GM12878 (cell line): ENCODE measurements around the gene ALX4.

Experiments used
- POLR2A ChIP-seq: IDR thresholded peaks from 2 replicates; pipeline ENCODE4 v1.6.1; 2011; ENCODE audit warnings: low read depth, mild to moderate bottlenecking, low read length
- SMARCA5 ChIP-seq: fragments of 450-650 bp; IDR thresholded peaks from 2 replicates; pipeline ENCODE4 v1.6.1; 2017; ENCODE audit warnings: mild to moderate bottlenecking
- SPI1 ChIP-seq: IDR thresholded peaks from 2 replicates; pipeline ENCODE4 v1.6.1; 2011; ENCODE audit warnings: low read depth, mild to moderate bottlenecking, low read length, moderate library complexity, borderline replicate concordance; ENCODE audit not compliant: insufficient read depth
- TF ChIP-seq, protein P1 (sequence below): IDR thresholded peaks from 2 replicates; pipeline ENCODE4 v1.6.1; 2012; ENCODE audit warnings: low read depth, low read length, improper control_type of control experiment
- TF ChIP-seq, protein P2 (sequence below), 3 experiments: IDR thresholded peaks in 2 of 3; conservative IDR thresholded peaks in 1 of 3; 2 replicates each; pipeline ENCODE4 v1.5.1; 2011; ENCODE audit warnings: low read depth in 3 of 3, low read length in 3 of 3, mild to moderate bottlenecking in 3 of 3, control low read depth in 2 of 3, moderate library complexity in 2 of 3, inconsistent platforms in 1 of 3, mixed read lengths in 1 of 3; ENCODE audit not compliant: control insufficient read depth in 2 of 3, insufficient read depth in 1 of 3; ENCODE audit errors: extremely low read depth in 1 of 3
- TF ChIP-seq, protein P3 (sequence below): fragments of 450-650 bp; IDR thresholded peaks from 2 replicates; pipeline ENCODE4 v1.6.1; 2016; ENCODE audit warnings: mild to moderate bottlenecking
- TF ChIP-seq, protein P4 (sequence below): IDR thresholded peaks from 2 replicates; pipeline ENCODE4 v1.6.1; 2011; ENCODE audit warnings: low read depth, mild to moderate bottlenecking, low read length, moderate library complexity, borderline replicate concordance; ENCODE audit errors: extremely low read depth

DNA sequence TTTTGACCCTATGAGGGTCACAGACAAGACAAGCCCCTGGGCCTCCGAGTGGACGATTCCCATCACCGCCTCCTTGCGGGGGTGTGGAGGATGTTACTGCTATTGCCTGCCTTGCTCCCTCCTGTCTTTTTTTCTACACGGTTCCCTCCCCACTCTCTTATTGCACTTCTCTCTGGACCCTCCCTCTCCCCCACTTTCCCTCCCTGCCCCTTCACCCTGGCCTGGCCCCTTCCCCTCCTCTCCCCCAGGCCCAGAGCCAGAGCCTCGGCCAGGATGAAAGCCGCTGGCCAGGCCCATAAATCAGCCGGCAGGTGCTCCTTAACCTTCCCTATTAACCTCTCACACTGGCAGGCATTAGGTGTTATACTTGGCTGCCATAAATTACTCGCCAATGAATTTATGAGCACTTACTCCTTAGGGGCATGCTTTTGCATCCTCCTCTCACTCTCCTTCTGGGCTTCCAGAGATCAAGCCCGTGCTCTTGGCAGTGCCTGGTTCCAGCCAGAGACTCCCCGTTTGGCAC, 18.3 kb upstream of the ALX4 start:
- TF ChIP-seq, protein P1, sequence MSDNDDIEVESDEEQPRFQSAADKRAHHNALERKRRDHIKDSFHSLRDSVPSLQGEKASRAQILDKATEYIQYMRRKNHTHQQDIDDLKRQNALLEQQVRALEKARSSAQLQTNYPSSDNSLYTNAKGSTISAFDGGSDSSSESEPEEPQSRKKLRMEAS: no peak
- TF ChIP-seq POLR2A (no peak), SMARCA5 (no peak), SPI1 (no peak)
- TF ChIP-seq, protein P2, sequence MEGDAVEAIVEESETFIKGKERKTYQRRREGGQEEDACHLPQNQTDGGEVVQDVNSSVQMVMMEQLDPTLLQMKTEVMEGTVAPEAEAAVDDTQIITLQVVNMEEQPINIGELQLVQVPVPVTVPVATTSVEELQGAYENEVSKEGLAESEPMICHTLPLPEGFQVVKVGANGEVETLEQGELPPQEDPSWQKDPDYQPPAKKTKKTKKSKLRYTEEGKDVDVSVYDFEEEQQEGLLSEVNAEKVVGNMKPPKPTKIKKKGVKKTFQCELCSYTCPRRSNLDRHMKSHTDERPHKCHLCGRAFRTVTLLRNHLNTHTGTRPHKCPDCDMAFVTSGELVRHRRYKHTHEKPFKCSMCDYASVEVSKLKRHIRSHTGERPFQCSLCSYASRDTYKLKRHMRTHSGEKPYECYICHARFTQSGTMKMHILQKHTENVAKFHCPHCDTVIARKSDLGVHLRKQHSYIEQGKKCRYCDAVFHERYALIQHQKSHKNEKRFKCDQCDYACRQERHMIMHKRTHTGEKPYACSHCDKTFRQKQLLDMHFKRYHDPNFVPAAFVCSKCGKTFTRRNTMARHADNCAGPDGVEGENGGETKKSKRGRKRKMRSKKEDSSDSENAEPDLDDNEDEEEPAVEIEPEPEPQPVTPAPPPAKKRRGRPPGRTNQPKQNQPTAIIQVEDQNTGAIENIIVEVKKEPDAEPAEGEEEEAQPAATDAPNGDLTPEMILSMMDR (IDR thresholded peaks at IDR 0.05 in 2 of 3, conservative IDR thresholded peaks at IDR 0.05 in 1 of 3; ENCODE audit: control insufficient read depth in 2 of 3, extremely low read depth in 1 of 3, insufficient read depth in 1 of 3, low read depth in 3 of 3, low read length in 3 of 3): no peak
- TF ChIP-seq, protein P3, sequence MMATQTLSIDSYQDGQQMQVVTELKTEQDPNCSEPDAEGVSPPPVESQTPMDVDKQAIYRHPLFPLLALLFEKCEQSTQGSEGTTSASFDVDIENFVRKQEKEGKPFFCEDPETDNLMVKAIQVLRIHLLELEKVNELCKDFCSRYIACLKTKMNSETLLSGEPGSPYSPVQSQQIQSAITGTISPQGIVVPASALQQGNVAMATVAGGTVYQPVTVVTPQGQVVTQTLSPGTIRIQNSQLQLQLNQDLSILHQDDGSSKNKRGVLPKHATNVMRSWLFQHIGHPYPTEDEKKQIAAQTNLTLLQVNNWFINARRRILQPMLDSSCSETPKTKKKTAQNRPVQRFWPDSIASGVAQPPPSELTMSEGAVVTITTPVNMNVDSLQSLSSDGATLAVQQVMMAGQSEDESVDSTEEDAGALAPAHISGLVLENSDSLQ: no peak
- TF ChIP-seq, protein P4, sequence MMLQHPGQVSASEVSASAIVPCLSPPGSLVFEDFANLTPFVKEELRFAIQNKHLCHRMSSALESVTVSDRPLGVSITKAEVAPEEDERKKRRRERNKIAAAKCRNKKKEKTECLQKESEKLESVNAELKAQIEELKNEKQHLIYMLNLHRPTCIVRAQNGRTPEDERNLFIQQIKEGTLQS: no peak
